SK-N-SH (cell line): ENCODE data around the gene ERCC2. TPM values are rescaled to one million over a fixed set of nuclear protein-coding genes. Genes with fewer than 3 reads are reported as not detected.

Experiments used
- CTCF ChIA-PET: fragments of 300-600, 350-600 bp; formaldehyde crosslinking; extraction: SDS; loops from one replicate; lab custom pipeline; 2021; lab: Yijun Ruan, JAX
- POLR2A ChIA-PET: fragments of 350-600 bp; sonication (Branson Sonifier 250); formaldehyde crosslinking; extraction: SDS; loops from one replicate; lab custom pipeline; 2020; ENCODE audit warnings: antibody characterized with exemption, inconsistent platforms; lab: Yijun Ruan, JAX
- DNase-seq: peaks from one replicate; pipeline ENCODE4 v3.0.0; 2012
- H2AFZ ChIP-seq: fragments of 200-600 bp; sonication (generic); 2 replicates; pipeline ENCODE4 v1.8.1; 2016; ENCODE audit warnings: antibody characterized with exemption, mild to moderate bottlenecking, low read depth
- H3F3A ChIP-seq: fragments of 200-600 bp; sonication (generic); replicated peaks from 2 replicates; pipeline ENCODE3; 2016; ENCODE audit warnings: antibody characterized with exemption, mild to moderate bottlenecking; ENCODE audit not compliant: insufficient read depth
- H3K27ac ChIP-seq, 2 experiments: fragments of 200-500 bp in 1 of 2; fragments of 200-600 bp in 1 of 2; sonication (Bioruptor generic) in 1 of 2; sonication (generic), shearing (Covaris generic) in 1 of 2; 2 replicates each; pipeline versions ENCODE4 v1.5.1 to v1.6.1; 2014 to 2016; ENCODE audit warnings: low read depth in 2 of 2, inconsistent platforms in 1 of 2, low read length in 1 of 2, mild to moderate bottlenecking in 1 of 2, mixed read lengths in 1 of 2
- H3K27me3 ChIP-seq: fragments of 200-600 bp; sonication (generic), shearing (Covaris generic); 2 replicates; pipeline ENCODE4 v1.6.1; 2016; ENCODE audit warnings: mixed run types; ENCODE audit not compliant: insufficient read depth
- H3K36me3 ChIP-seq, 2 experiments: fragments of 200-500 bp in 1 of 2; fragments of 200-600 bp in 1 of 2; sonication (Bioruptor generic) in 1 of 2; sonication (generic) in 1 of 2; replicated peaks in 1 of 2; 2 replicates each; pipeline versions ENCODE3 to v1.5.1; 2014 to 2016; ENCODE audit warnings: low read length in 1 of 2, mild to moderate bottlenecking in 1 of 2; ENCODE audit not compliant: insufficient read depth in 2 of 2, control insufficient read depth in 1 of 2
- H3K4me1 ChIP-seq, 2 experiments: fragments of 200-500 bp in 1 of 2; fragments of 200-600 bp in 1 of 2; sonication (Bioruptor generic) in 1 of 2; sonication (generic), shearing (Covaris generic) in 1 of 2; 2 replicates each; pipeline versions ENCODE4 v1.5.1 to v1.6.1; 2014 to 2016; ENCODE audit warnings: low read depth in 1 of 2, low read length in 1 of 2, mixed run types in 1 of 2; ENCODE audit not compliant: insufficient read depth in 2 of 2, control insufficient read depth in 1 of 2
- H3K4me2 ChIP-seq: fragments of 200-600 bp; sonication (generic), shearing (Covaris generic); 2 replicates; pipeline ENCODE4 v1.6.1; 2017; ENCODE audit warnings: mixed run types
- H3K4me3 ChIP-seq, 2 experiments: fragments of 200-500 bp in 1 of 2; fragments of 200-600 bp in 1 of 2; sonication (Bioruptor generic) in 1 of 2; sonication (generic), shearing (Covaris generic) in 1 of 2; 2 replicates each; pipeline versions ENCODE4 v1.5.1 to v1.8.1; 2014 to 2016; ENCODE audit warnings: low read depth in 2 of 2, inconsistent platforms in 1 of 2, low read length in 1 of 2, mild to moderate bottlenecking in 1 of 2, mixed read lengths in 1 of 2, moderate library complexity in 1 of 2
- H3K79me2 ChIP-seq: fragments of 200-600 bp; sonication (generic); 2 replicates; pipeline ENCODE4 v1.8.1; 2017; ENCODE audit warnings: mild to moderate bottlenecking; ENCODE audit not compliant: insufficient read depth
- H3K9ac ChIP-seq: fragments of 200-600 bp; sonication (generic); 2 replicates; pipeline ENCODE4 v1.6.1; 2017; ENCODE audit warnings: mixed run types
- H3K9me2 ChIP-seq: fragments of 200-600 bp; sonication (generic); 2 replicates; pipeline ENCODE4 v1.6.1; 2017; ENCODE audit warnings: mixed run types
- H3K9me3 ChIP-seq: fragments of 200-600 bp; sonication (generic); 2 replicates; pipeline ENCODE4 v1.6.1; 2017; ENCODE audit warnings: mixed run types, mild to moderate bottlenecking, moderate library complexity
- H4K20me1 ChIP-seq: fragments of 200-600 bp; sonication (generic); 2 replicates; pipeline ENCODE4 v1.6.1; 2017; ENCODE audit warnings: mild to moderate bottlenecking, mixed run types; ENCODE audit not compliant: insufficient read depth
- CHD2 ChIP-seq: fragments of 150-350 bp; IDR thresholded peaks from 2 replicates; pipeline ENCODE4 v1.6.1; 2018; ENCODE audit warnings: low read length; ENCODE audit not compliant: partially characterized antibody
- CTCF ChIP-seq: fragments of 200-600 bp; sonication (generic); IDR thresholded peaks from 2 replicates; pipeline ENCODE4 v1.6.1; 2017; ENCODE audit warnings: antibody characterized with exemption, mild to moderate bottlenecking, moderate library complexity
- ELF1 ChIP-seq: IDR thresholded peaks from 2 replicates; pipeline ENCODE4 v1.4.0; 2012
- EP300 ChIP-seq, 2 experiments: IDR thresholded peaks; 2 replicates each; pipeline versions ENCODE4 v1.4.0 to v1.6.1; 2012; ENCODE audit warnings: borderline replicate concordance in 1 of 2, low read depth in 1 of 2, low read length in 1 of 2
- EZH2phosphoT487 ChIP-seq: fragments of 200-600 bp; sonication (generic); IDR thresholded peaks from 2 replicates; pipeline ENCODE4 v1.6.1; 2017; ENCODE audit warnings: low read depth, mixed run types, mild to moderate bottlenecking, antibody characterized with exemption, moderate library complexity, borderline replicate concordance
- FOSL2 ChIP-seq: IDR thresholded peaks from 2 replicates; pipeline ENCODE4 v1.4.0; 2012; ENCODE audit warnings: low read depth, mild to moderate bottlenecking, moderate library complexity, borderline replicate concordance
- GATA2 ChIP-seq: sonication (generic); formaldehyde crosslinking; IDR thresholded peaks from 2 replicates; pipeline ENCODE4 v1.5.0; 2020; ENCODE audit warnings: mild to moderate bottlenecking, missing genetic modification reagents
- IRF3 ChIP-seq: fragments of 150-350 bp; IDR thresholded peaks from 2 replicates; pipeline ENCODE4 v1.6.1; 2016; ENCODE audit warnings: mild to moderate bottlenecking, low read depth, low read length
- MEF2A ChIP-seq: IDR thresholded peaks from 2 replicates; pipeline ENCODE4 v1.4.0; 2012; ENCODE audit warnings: low read depth, borderline replicate concordance
- MXI1 ChIP-seq: IDR thresholded peaks from 2 replicates; pipeline ENCODE4 v1.6.1; 2012; ENCODE audit warnings: mild to moderate bottlenecking, low read depth, low read length, improper control_type of control experiment
- NFIC ChIP-seq: IDR thresholded peaks from 2 replicates; pipeline ENCODE4 v1.4.0; 2012; ENCODE audit warnings: borderline replicate concordance
- PBX3 ChIP-seq: IDR thresholded peaks from 2 replicates; pipeline ENCODE4; 2012
- RAD21 ChIP-seq: IDR thresholded peaks from 2 replicates; pipeline ENCODE4 v1.6.1; 2012; ENCODE audit warnings: mild to moderate bottlenecking, low read length
- REST ChIP-seq: IDR thresholded peaks from 2 replicates; pipeline ENCODE4 v1.6.1; 2012; ENCODE audit warnings: mild to moderate bottlenecking, low read depth, low read length, moderate library complexity
- RFX5 ChIP-seq: IDR thresholded peaks from 2 replicates; pipeline ENCODE4 v1.6.1; 2012; ENCODE audit warnings: mild to moderate bottlenecking, improper control_type of control experiment, low read length
- RXRA ChIP-seq: IDR thresholded peaks from 2 replicates; pipeline ENCODE4 v1.4.0; 2012; ENCODE audit warnings: low read depth, mild to moderate bottlenecking, borderline replicate concordance
- SMC3 ChIP-seq: IDR thresholded peaks from 2 replicates; pipeline ENCODE4 v1.6.1; 2012; ENCODE audit warnings: low read depth, low read length, improper control_type of control experiment
- TAF1 ChIP-seq: IDR thresholded peaks from 2 replicates; pipeline ENCODE4 v1.6.1; 2012; ENCODE audit warnings: low read depth, mild to moderate bottlenecking, low read length, moderate library complexity, borderline replicate concordance
- TCF12 ChIP-seq: IDR thresholded peaks from 2 replicates; pipeline ENCODE4 v1.4.0; 2012
- USF1 ChIP-seq: IDR thresholded peaks from 2 replicates; pipeline ENCODE4 v1.4.0; 2012; ENCODE audit warnings: low read depth, borderline replicate concordance
- YY1 ChIP-seq: IDR thresholded peaks from 2 replicates; pipeline ENCODE4 v1.4.0; 2012; ENCODE audit warnings: low read depth, mild to moderate bottlenecking
- ZBTB33 ChIP-seq: IDR thresholded peaks from 2 replicates; pipeline ENCODE4 v1.4.0; 2012; ENCODE audit warnings: low read depth, borderline replicate concordance
- WGBS: methylation state at CpG from one replicate; pipeline ENCODE4 v1.1.6; 2017; ENCODE audit warnings: low lambda C conversion rate; 5-methylcytosine and 5-hydroxymethylcytosine counted together
- polyA plus RNA-seq, 3 experiments: library from polyadenylated mRNA; depleted of rRNA; stranded (reverse); fragments of >200 nt; gene quantifications; 2 replicates each; pipeline ENCODE4 v1.2.3, GENCODE V29; 2012

ERCC2 gene
- polyA plus RNA-seq, 1 of the 3 experiments (the other 2 are of a cell fraction): 72.8 TPM

- Histone ChIP-seq H2AFZ (no peak overlapping the region), H3K9me3 (no peaks in the 10 kb centered on the region), H3K4me3 (no peak overlapping the region), H3K4me2 (peak overlapping the region; percentile 68), H4K20me1 (no peaks in the 10 kb centered on the region), H3K9me2 (no peaks in the 10 kb centered on the region), H3K4me1 (peaks cover 3 to 23% of the 10 kb centered on the region in 2 experiments; a peak in 3 of 4 replicates), H3K27ac (peak overlapping the region in 1 of 2 experiments; percentile 94; a peak in 2 of 4 replicates), H3K79me2 (no peaks in the 10 kb centered on the region; the same call in 1 of the 2 replicates), H3K9ac (peak overlapping the region; percentile 64), H3K36me3 (peaks cover 0 to 1% of the 10 kb centered on the region in 2 experiments), H3K27me3 (no peaks in the 10 kb centered on the region), H3F3A (peaks cover 43% of the 10 kb centered on the region)
- CTCF ChIA-PET: interaction anchor here (1.4 kb wide), 1 partner anchor 26 kb away, joined by 4 read pairs; no protein-coding TSS in a partner anchor
- POLR2A ChIA-PET: no interaction called here
- WGBS: 36% methylated on average over 13 of the region's 13 CpGs
- peak; percentile 10 for DNase-seq
- no peak for TF ChIP-seq GATA2 (CRISPR knock-in tag)
- TF ChIP-seq TAF1: no peak
- no peak for TF ChIP-seq CHD2
- TF ChIP-seq TCF12: peak; percentile 63
- TF ChIP-seq IRF3: no peak
- TF ChIP-seq PBX3: peak; percentile 63
- TF ChIP-seq YY1: peak; percentile 80
- TF ChIP-seq FOSL2: peak; percentile 28; the same call in 1 of the 2 replicates
- no peak for TF ChIP-seq MXI1
- no peak for TF ChIP-seq MEF2A
- TF ChIP-seq REST: no peak
- no peak for TF ChIP-seq RFX5
- TF ChIP-seq USF1: peak; percentile 80
- no peak for TF ChIP-seq SMC3
- TF ChIP-seq EZH2phosphoT487: no peak
- TF ChIP-seq CTCF: no peak
- no peak for TF ChIP-seq ZBTB33
- no peak; the same call in 1 of the 2 replicates for TF ChIP-seq RXRA
- no peak for TF ChIP-seq RAD21
- TF ChIP-seq ELF1: no peak; the same call in 1 of the 2 replicates
- TF ChIP-seq EP300 (IDR thresholded peaks at IDR 0.05; ENCODE audit: borderline replicate concordance in 1 of 2, low read depth in 1 of 2, low read length in 1 of 2): peak in 1 of 2 experiments; percentile 86; a peak in 1 of 4 replicates
- peak; percentile 98 for TF ChIP-seq NFIC
These were observed 5.8 kb upstream of the ERCC2 start for GRCh38 chr19:45376045-45376724.
